CD4-positive, alpha-beta T cell treated with Interleukin-6 for 4 hours (primary cell): ENCODE data around the gene ZDHHC14.
A peak's percentile ranks its signal among the peaks of the same experiment; 100 is the strongest.
"Not testable (repeated sequence)": the region's sequence is repeated elsewhere in the genome, so short reads cannot be mapped to it uniquely, and the experiment has no call there.

Source experiments
- DNase-seq: peaks from one replicate; pipeline ENCODE4 v3.0.0-alpha.2; 2020; ENCODE audit warnings: mixed read lengths

ZDHHC14 gene

GRCh38 chr6:157381631-157382621, 936 bp downstream of the ZDHHC14 start:
- DNase-seq = peak; percentile 69

GRCh38 chr6:157382821-157383220, 1.8 kb downstream of the ZDHHC14 start:
- no peak for DNase-seq

DNA sequence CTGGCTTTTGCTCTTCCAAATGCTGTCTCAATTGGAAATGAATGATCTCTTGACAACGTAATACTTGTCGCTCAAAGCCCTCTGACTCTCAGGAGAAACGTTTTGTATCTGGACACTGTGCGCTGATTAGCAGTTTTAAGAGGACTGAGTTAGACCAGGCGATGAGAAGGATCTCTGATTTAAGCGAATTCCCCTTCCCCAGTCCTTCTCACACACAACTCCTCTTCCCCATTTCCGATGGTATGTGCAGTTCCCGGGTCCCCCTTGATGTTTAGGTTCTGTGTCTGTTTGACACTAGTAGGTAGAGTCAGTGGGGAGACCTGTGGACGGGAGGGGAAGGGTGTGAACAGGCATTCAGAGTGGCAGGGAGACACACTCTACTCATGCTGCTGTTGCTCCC, 2.5 kb downstream of the ZDHHC14 start:
- DNase-seq = no peak

GRCh38 chr6:157384962-157385361, 4.0 kb downstream of the ZDHHC14 start:
- not testable (repeated sequence) for DNase-seq

GRCh38 chr6:157385482-157385881, 4.5 kb downstream of the ZDHHC14 start:
- peak; percentile 11 for DNase-seq

- no peak for DNase-seq
These were observed 5.0 kb downstream of the ZDHHC14 start for GRCh38 chr6:157386023-157386422.

DNA sequence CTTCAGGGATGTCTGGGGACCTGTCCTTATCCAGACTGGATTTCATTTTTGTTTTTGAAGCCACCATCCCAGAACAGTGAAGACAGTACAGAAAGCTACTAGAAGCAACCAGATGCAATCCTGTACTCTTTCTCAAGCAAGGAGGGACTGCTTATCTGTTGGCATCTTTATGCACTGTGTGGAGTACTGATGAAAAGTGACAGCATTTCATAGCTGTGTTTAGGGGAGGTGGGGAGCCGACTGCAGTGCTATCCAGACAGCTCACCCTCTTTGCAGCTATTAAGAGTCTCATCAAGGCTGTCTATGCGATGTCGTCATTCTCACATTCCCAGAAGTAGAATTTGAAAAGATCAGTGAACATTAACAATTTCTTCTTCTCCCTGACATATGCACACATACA, 5.5 kb downstream of the ZDHHC14 start:
- DNase-seq = no peak

GRCh38 chr6:157388924-157389323, 7.9 kb downstream of the ZDHHC14 start:
- no peak for DNase-seq

DNA sequence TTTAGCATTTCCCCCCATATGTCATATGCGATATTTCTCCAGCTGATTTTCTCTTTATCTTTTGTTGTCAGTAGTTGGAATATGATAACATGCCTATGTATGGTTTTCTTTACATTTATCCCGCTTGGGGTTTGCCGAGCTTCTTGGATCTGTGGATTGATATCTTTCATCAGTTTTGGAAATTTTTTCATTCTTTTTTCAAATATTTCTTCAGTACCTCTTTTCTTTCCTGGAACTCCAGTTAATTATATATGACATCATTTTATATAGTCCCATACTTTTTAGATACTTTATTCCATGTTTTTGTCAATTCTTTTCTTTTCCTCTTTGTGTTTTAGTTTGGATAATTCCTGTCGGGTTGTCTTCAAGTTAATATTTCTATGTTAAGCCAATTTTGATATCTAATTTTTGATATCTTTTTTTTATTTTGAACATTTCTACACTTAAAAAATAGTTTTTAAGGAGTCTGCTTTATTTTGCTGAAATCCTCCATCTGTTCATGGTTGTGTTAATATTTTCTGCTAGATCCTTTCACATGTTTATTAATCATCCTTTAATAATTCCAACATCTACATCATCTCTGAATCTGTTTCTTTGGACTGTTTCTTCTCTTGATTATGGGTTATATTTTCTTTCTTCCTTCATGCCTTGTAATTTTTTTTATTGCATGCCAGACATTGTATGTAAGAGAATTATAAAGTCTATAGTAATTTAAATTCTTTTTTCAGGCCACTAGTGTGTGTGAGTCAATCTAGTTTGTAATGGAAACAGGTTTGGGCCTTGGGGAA, 9.5 kb downstream of the ZDHHC14 start:
- DNase-seq = no peak

GRCh38 chr6:157392927-157393668, 12.1 kb downstream of the ZDHHC14 start:
- DNase-seq = no peak

DNA sequence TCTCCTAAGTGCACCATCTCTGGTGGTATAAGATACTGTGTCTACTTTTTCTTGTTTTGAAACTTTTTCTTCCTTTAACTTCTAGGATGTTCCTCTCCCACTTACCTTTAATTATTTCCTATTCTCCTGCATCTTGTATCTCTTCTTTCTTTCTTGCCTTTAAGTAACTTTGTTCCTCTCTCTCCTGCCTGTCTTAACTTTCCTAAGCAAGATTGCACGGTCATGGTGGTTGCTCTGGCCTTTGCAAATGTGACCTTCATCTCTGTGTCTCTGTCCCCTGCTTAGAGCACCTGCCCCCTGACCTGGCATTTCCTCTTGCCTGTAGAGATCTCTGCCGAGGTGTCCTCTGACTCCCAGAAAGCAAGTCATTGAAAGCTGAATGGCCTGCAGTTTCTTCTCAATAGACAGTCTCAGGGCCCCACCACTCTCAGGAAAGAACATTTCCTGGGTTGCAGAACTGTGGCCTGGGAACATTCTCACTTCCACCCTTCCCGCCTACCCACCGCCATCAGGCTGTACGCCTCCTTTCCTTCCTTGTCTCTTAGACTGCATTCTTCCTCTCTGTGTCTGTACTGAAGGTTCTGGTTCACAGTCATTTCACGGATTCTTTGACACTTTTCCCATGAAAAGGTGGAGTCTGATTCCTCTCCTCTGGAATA, 12.8 kb downstream of the ZDHHC14 start:
- no peak for DNase-seq

DNA sequence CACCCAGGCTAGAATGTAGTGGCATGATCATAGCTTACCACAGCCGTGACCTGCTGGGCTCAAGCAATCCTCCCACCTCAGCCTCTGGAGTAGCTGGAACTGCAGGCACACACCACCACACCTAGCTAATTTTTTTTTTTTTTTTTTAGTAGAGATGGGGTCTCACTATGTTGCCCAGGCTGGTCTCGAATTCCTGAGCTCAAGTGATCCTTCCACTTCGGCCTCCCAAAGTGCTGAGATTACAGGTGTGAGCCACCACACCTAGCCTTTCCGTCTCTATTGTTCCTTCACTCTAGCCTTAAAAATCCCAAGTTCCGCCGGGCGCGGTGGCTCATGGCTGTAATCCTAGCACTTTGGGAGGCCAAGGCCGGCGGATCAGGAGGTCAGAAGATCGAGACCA, 14.2 kb downstream of the ZDHHC14 start:
- DNase-seq = not testable (repeated sequence)

DNA sequence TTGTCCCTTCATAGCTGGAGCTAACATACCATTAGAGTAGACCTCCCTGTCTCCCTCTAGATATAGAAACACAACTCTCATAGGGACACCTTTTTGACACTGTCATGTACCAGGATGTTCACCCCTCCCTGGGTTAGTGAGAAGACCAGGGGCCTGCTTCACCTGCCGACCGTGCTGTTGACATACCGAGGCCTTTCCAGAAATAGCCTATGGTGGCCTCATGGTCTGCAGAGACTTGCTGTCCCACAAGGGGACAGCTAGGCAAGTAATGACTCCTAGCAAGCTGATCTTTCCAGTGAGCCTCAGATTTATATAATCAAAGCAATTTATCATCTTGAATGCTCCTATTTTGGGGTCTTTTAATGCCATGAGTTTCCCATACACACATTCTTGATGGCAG, 15.0 kb downstream of the ZDHHC14 start:
- no peak for DNase-seq

DNA sequence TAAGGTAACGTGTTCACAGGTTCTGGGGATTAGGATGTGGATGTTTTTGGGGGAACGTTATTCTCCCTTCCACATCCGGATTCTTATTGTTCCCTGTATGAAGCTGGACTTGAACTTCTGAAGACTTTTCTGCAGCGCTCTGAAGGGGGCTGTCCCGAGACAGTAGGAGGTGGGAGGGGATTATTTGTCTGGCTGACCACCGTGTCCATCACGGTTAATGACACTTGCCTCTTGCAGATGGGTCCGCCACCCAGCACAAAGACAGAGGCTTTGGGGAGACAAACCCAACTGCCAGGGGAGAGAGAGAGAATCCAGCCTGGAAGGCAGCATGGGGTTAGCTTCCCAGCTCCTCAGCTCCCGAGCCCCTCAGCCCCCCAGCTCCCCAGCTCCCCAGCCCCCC, 16.7 kb downstream of the ZDHHC14 start:
- DNase-seq = no peak

DNA sequence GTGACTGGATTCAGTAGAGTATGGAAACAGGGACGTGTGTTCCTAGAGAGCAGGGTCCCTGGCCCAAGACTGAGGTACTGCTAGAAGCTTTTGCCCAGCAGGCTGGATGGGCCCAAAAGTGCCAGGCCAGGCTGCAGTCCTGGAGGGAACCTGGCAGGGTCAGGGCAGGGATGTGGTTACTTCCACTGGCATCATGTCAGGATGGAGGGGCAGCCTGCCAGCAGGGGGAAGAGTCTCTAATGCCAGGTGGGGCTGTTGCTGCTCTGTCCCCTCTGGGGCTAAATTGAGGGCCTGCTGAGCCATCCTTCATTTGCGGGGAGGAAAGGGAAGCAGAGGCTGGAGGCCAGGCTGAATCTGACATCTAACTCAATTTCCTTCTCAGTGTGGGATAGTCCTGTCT, 17.2 kb downstream of the ZDHHC14 start:
- DNase-seq = no peak

GRCh38 chr6:157400676-157401075, 19.7 kb downstream of the ZDHHC14 start:
- DNase-seq = no peak

DNA sequence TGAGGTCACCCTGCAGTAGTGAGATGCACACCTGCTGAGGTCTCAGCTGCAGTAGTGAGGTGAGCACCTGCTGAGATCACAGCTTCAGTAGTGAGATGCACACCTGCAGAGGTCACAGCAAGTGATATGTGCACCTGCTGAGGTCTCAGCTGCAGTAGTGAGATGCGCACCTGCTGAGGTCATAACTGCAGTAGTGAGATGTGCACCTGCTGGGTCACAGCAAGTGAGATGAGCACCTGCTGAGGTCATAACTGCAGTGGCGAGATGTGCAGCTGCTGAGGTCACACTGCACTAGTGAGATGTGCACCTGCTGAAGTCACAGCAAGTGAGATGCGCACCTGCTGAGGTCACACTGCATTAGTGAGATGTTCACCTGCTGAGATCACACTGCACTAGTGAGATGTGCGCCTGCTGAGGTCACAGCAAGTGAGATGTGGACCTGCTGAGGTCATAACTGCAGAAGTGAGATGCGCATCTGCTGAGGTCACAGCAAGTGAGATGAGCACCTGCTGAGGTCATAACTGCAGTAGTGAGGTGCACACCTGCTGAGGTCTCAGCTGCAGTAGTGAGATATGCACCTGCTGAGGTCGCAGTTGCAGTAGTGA, 20.8 kb downstream of the ZDHHC14 start:
- no peak for DNase-seq

DNA sequence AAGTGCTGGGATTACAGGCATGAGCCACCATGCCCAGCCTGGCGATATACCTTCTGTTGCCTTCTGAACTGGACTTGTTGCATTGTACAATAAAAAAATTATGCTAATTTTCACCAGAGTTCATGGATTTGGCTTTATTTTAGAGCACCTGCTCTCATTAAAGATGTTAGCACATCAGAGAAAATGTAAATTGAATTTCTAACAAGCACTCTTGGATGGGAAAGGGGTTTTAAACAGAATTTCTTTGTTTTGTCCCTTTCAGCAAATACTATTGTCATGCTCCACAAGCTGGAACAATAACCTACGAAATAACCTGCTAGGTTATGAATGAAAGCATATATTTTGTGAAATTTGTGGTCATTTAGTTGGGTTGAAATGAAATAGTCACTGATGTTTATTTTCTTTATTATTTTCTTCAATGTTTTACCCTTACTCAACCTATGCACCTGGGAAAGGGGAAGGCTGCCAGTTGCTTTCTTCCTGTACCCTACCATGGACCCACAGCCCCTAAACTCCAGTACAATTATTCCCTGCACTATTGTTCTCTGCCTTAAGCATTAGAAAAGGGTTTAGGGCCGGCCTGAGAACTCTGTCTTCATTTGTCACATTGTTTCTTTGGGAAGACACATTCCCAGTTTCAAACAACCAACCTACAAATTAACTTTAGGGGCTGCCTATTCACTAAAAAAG, 22.2 kb downstream of the ZDHHC14 start:
- DNase-seq = no peak

DNA sequence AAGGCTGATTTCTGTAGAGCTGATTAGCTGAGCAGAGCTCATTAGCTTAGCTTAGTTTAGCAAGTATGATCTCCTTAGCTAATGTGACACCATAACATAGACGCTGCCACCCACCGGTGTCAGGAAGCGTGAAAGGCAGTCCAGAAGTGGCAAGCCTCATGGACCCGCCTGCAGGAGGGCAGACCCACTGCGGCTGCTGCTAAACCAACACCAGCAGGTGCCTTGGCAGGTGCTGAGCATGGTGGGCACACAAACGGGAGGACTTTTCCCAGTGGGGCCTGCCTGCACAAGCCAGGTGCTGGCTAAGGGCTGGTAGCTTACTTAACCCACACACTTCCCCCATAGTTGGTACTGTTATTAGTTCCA, 22.7 kb downstream of the ZDHHC14 start:
- no peak for DNase-seq

GRCh38 chr6:157405986-157406385, 25.0 kb downstream of the ZDHHC14 start:
- no peak for DNase-seq

DNA sequence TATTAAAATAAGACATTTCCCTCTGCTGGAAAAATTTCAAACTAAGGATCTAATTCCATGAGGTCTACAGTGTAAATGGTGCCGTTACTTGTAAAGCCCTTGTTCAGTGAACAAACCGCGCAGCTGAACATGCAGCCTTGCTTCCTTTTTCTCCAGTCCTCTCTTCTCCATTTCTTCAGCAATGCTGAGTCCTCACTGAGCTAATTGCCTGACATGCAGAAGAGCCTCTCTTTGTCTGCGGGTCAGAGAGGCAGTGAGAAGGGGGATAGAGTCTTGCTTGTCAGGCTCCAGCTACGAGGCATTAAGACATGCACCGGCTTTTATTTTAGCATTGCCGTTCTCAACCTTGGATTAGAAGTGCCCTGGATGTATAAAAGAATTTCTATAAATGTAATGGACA, 25.7 kb downstream of the ZDHHC14 start:
- no peak for DNase-seq

GRCh38 chr6:157407646-157408045, 26.7 kb downstream of the ZDHHC14 start:
- DNase-seq = no peak
